SU-DHL-6 (cell line): ENCODE results near the gene CTH.

Experiments used
- EZH2phosphoT487 ChIP-seq: fragments of 200-600 bp; sonication (generic), shearing (Covaris generic); conservative IDR thresholded peaks from 2 replicates; pipeline ENCODE4 v1.6.1; 2018; ENCODE audit warnings: mild to moderate bottlenecking, antibody characterized with exemption, low read length, moderate library complexity, mixed read lengths
- TF ChIP-seq, protein P1 (sequence below): fragments of 200-600 bp; sonication (generic); IDR thresholded peaks from one replicate; pipeline ENCODE4 v1.5.1; 2017; ENCODE audit warnings: antibody characterized with exemption, mild to moderate bottlenecking, low read length, moderate library complexity; ENCODE audit not compliant: insufficient read depth, poor library complexity, severe bottlenecking

DNA sequence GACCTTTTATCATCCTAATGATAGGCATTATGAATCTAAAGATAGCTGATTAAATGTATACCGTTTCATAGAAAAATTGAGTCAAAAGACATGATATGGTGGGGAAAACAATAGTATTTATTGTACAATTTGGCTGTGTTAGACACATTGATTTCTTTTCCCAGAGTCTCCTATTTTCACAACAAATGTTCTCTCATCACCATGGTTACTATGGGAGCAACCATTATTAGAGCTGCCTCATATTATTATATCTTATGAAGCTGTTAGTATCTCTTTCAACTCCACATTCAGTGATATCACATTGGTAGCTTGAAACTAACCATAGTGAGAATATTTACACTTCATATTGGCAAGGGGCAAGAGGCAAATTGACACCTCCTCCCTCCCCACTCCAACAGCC lies 10.7 kb upstream of the CTH start:
- TF ChIP-seq, protein P1, sequence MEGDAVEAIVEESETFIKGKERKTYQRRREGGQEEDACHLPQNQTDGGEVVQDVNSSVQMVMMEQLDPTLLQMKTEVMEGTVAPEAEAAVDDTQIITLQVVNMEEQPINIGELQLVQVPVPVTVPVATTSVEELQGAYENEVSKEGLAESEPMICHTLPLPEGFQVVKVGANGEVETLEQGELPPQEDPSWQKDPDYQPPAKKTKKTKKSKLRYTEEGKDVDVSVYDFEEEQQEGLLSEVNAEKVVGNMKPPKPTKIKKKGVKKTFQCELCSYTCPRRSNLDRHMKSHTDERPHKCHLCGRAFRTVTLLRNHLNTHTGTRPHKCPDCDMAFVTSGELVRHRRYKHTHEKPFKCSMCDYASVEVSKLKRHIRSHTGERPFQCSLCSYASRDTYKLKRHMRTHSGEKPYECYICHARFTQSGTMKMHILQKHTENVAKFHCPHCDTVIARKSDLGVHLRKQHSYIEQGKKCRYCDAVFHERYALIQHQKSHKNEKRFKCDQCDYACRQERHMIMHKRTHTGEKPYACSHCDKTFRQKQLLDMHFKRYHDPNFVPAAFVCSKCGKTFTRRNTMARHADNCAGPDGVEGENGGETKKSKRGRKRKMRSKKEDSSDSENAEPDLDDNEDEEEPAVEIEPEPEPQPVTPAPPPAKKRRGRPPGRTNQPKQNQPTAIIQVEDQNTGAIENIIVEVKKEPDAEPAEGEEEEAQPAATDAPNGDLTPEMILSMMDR: no peak
- no peak for TF ChIP-seq EZH2phosphoT487
